ENCODE results near the gene UBE2E3. TPM values are rescaled to one million over a fixed set of nuclear protein-coding genes. Genes with fewer than 3 reads are reported as not detected.

The UBE2E3 gene
- total and polyA plus RNA-seq, 4 donors = 21.3 to 51.5 (median 32.0) TPM

- no peak overlapping the region for H3K9ac ChIP-seq (ENCODE audit: low read depth in 1 of 2, low read length in 2 of 2)
- WGBS = 78% methylated on average over 2 of the region's 2 CpGs
- no peak overlapping the region for H3K27ac ChIP-seq (ENCODE audit: low read depth in 1 of 2, low read length in 2 of 2)
- DNase-seq (ENCODE audit: low spot score) = no peak
- TF ChIP-seq GABPA (IDR thresholded peaks at IDR 0.05 in 1 of 2, conservative IDR thresholded peaks at IDR 0.05 in 1 of 2) (no peak), FOXA2 (IDR thresholded peaks at IDR 0.05) (no peak), FOXA1 (IDR thresholded peaks at IDR 0.05) (no peak), MAX (IDR thresholded peaks at IDR 0.05) (no peak), JUND (IDR thresholded peaks at IDR 0.05) (no peak), NR2F2 (IDR thresholded peaks at IDR 0.05) (no peak), SP1 (IDR thresholded peaks at IDR 0.05) (no peak), HNF4G (IDR thresholded peaks at IDR 0.05) (no peak), HNF4A (conservative IDR thresholded peaks at IDR 0.05) (no peak), RXRA (IDR thresholded peaks at IDR 0.05) (no peak), EGR1 (IDR thresholded peaks at IDR 0.05; ENCODE audit: low read depth in 2 of 2) (no peak), YY1 (IDR thresholded peaks at IDR 0.05) (no peak), REST (IDR thresholded peaks at IDR 0.05) (no peak)
- H3K4me3 ChIP-seq (ENCODE audit: low read depth in 1 of 3, low read length in 3 of 3) = no peak overlapping the region
- no peaks in the 10 kb centered on the region for H3K36me3 ChIP-seq (ENCODE audit: control insufficient read depth in 4 of 4, insufficient read depth in 3 of 4, low read depth in 1 of 4, low read length in 3 of 4)
- no peaks in the 10 kb centered on the region for H3K4me1 ChIP-seq (ENCODE audit: control insufficient read depth in 4 of 4, insufficient read depth in 4 of 4, low read length in 3 of 4)
- H3K27me3 ChIP-seq (ENCODE audit: control insufficient read depth in 4 of 4, insufficient read depth in 4 of 4, low read length in 3 of 4) = no peaks in the 10 kb centered on the region
- H3K9me3 ChIP-seq (ENCODE audit: control insufficient read depth in 4 of 4, low read length in 3 of 4) = no peaks in the 10 kb centered on the region
These were observed 89.9 kb downstream of the UBE2E3 start for GRCh38 chr2:181070119-181070835.

- H3K27ac ChIP-seq (ENCODE audit: low read depth in 1 of 2, low read length in 2 of 2) = no peak overlapping the region
- no peaks in the 10 kb centered on the region for H3K36me3 ChIP-seq (ENCODE audit: control insufficient read depth in 4 of 4, insufficient read depth in 3 of 4, low read depth in 1 of 4, low read length in 3 of 4)
- H3K4me3 ChIP-seq (ENCODE audit: low read depth in 1 of 3, low read length in 3 of 3) = no peak overlapping the region
- no peaks in the 10 kb centered on the region for H3K9me3 ChIP-seq (ENCODE audit: control insufficient read depth in 4 of 4, low read length in 3 of 4)
- H3K27me3 ChIP-seq (ENCODE audit: control insufficient read depth in 4 of 4, insufficient read depth in 4 of 4, low read length in 3 of 4) = no peaks in the 10 kb centered on the region
- TF ChIP-seq JUND (IDR thresholded peaks at IDR 0.05) (no peak), RAD21 (IDR thresholded peaks at IDR 0.05) (no peak), SP1 (IDR thresholded peaks at IDR 0.05) (no peak), RXRA (IDR thresholded peaks at IDR 0.05) (no peak), HNF4A (conservative IDR thresholded peaks at IDR 0.05) (no peak), NR2F2 (IDR thresholded peaks at IDR 0.05) (no peak), EGR1 (IDR thresholded peaks at IDR 0.05; ENCODE audit: low read depth in 2 of 2) (no peak), FOXA1 (IDR thresholded peaks at IDR 0.05) (no peak), TAF1 (conservative IDR thresholded peaks at IDR 0.05) (no peak), HNF4G (IDR thresholded peaks at IDR 0.05) (no peak), ATF3 (IDR thresholded peaks at IDR 0.05) (no peak), REST (IDR thresholded peaks at IDR 0.05) (no peak), ZBTB33 (IDR thresholded peaks at IDR 0.05) (no peak), CTCF (IDR thresholded peaks at IDR 0.05; ENCODE audit: low read depth, low read length, missing input control) (no peak), FOXA2 (IDR thresholded peaks at IDR 0.05) (no peak)
- no peak overlapping the region for H3K9ac ChIP-seq (ENCODE audit: low read depth in 1 of 2, low read length in 2 of 2)
- no peaks in the 10 kb centered on the region for H3K4me1 ChIP-seq (ENCODE audit: control insufficient read depth in 4 of 4, insufficient read depth in 4 of 4, low read length in 3 of 4)
- no peak for DNase-seq (ENCODE audit: low spot score)
- 94% methylated on average over 5 of the region's 5 CpGs for WGBS
These were observed 90.4 kb downstream of the UBE2E3 start for GRCh38 chr2:181070836-181071200.

Data from liver (tissue), 9 donors.